LNCAP (cell line): ENCODE results near the gene HNRNPUL1.

ENCODE experiments used
- CTCF ChIP-seq: fragments of 450-650 bp; IDR thresholded peaks from 2 replicates; pipeline ENCODE4 v1.5.1; 2017; ENCODE audit warnings: mild to moderate bottlenecking

Gene HNRNPUL1

GRCh38 chr19:41323430-41324125, 59.4 kb downstream of the HNRNPUL1 start:
- TF ChIP-seq CTCF, result no peak

GRCh38 chr19:41324231-41324702, 60.1 kb downstream of the HNRNPUL1 start:
- TF ChIP-seq CTCF, result no peak

- TF ChIP-seq CTCF, result no peak
These were observed 60.9 kb downstream of the HNRNPUL1 start for GRCh38 chr19:41324921-41325639.

GRCh38 chr19:41325640-41325946, 61.4 kb downstream of the HNRNPUL1 start:
- no peak for TF ChIP-seq CTCF

- no peak for TF ChIP-seq CTCF
These were observed 62.0 kb downstream of the HNRNPUL1 start for GRCh38 chr19:41325947-41326706.

GRCh38 chr19:41327076-41327575, 63.0 kb downstream of the HNRNPUL1 start:
- TF ChIP-seq CTCF, result no peak

GRCh38 chr19:41327576-41328156, 63.5 kb downstream of the HNRNPUL1 start:
- TF ChIP-seq CTCF, result no peak
